Liver (tissue), 9 donors: ENCODE results near the gene GARIN5B. TPM values are rescaled to one million over a fixed set of nuclear protein-coding genes. Genes with fewer than 3 reads are reported as not detected.

Experiments
- DNase-seq: peaks from one replicate; pipeline ENCODE4 v3.0.0-alpha.2; 2017; ENCODE audit warnings: low spot score
- H3K27ac ChIP-seq, 2 donors: one replicate each; pipeline ENCODE4 v1.7.0; 2013; ENCODE audit warnings: inconsistent platforms in 2 of 2, low read length in 2 of 2, control low read depth in 1 of 2, low read depth in 1 of 2, mild to moderate bottlenecking in 1 of 2
- H3K27me3 ChIP-seq, 4 donors: one replicate each; pipeline versions ENCODE4 v1.6.1 to v1.7.0; 2013; ENCODE audit warnings: low read length in 3 of 4, inconsistent platforms in 1 of 4, mild to moderate bottlenecking in 1 of 4, moderate library complexity in 1 of 4; ENCODE audit not compliant: control insufficient read depth in 4 of 4, insufficient read depth in 4 of 4
- H3K36me3 ChIP-seq, 4 donors: one replicate each; pipeline versions ENCODE4 v1.6.1 to v1.7.0; 2013; ENCODE audit warnings: low read length in 3 of 4, mild to moderate bottlenecking in 3 of 4, low read depth in 1 of 4, moderate library complexity in 1 of 4; ENCODE audit not compliant: control insufficient read depth in 4 of 4, insufficient read depth in 3 of 4
- H3K4me1 ChIP-seq, 4 donors: one replicate each; pipeline versions ENCODE4 v1.6.1 to v1.7.0; 2013; ENCODE audit warnings: low read length in 3 of 4, mild to moderate bottlenecking in 3 of 4, moderate library complexity in 1 of 4; ENCODE audit not compliant: control insufficient read depth in 4 of 4, insufficient read depth in 4 of 4
- H3K4me3 ChIP-seq, 3 donors: one replicate each; pipeline versions ENCODE4 v1.6.1 to v1.7.0; 2013; ENCODE audit warnings: low read length in 3 of 3, control low read depth in 1 of 3, low read depth in 1 of 3, mild to moderate bottlenecking in 1 of 3
- H3K9ac ChIP-seq, 2 donors: one replicate each; pipeline ENCODE4 v1.7.0; 2013; ENCODE audit warnings: low read length in 2 of 2, mild to moderate bottlenecking in 2 of 2, moderate library complexity in 2 of 2, control low read depth in 1 of 2, low read depth in 1 of 2
- H3K9me3 ChIP-seq, 4 donors: one replicate each; pipeline versions ENCODE4 v1.6.1 to v1.7.0; 2013; ENCODE audit warnings: low read length in 3 of 4; ENCODE audit not compliant: control insufficient read depth in 4 of 4
- ATF3 ChIP-seq: IDR thresholded peaks from 2 replicates; pipeline ENCODE4 v1.6.1; 2016; ENCODE audit warnings: antibody characterized with exemption
- CTCF ChIP-seq: fragments of 150-350 bp; IDR thresholded peaks from 2 replicates; pipeline ENCODE4 v1.5.1; 2017; ENCODE audit warnings: improper control_type of control experiment, low read depth, low read length; ENCODE audit not compliant: missing input control
- FOXA1 ChIP-seq: IDR thresholded peaks from 2 replicates; pipeline ENCODE4 v1.6.1; 2016; ENCODE audit warnings: antibody characterized with exemption
- GABPA ChIP-seq, 2 donors: IDR thresholded peaks in 1 of 2; conservative IDR thresholded peaks in 1 of 2; 2 replicates each; pipeline ENCODE4 v1.6.1; 2016; ENCODE audit warnings: antibody characterized with exemption in 2 of 2, mild to moderate bottlenecking in 1 of 2, moderate library complexity in 1 of 2
- JUND ChIP-seq, 2 donors: IDR thresholded peaks; 2 replicates each; pipeline ENCODE4 v1.6.1; 2016; ENCODE audit warnings: antibody characterized with exemption in 2 of 2
- NR2F2 ChIP-seq: IDR thresholded peaks from 2 replicates; pipeline ENCODE4 v1.6.1; 2016; ENCODE audit warnings: antibody characterized with exemption
- RAD21 ChIP-seq, 2 donors: IDR thresholded peaks; 2 replicates each; pipeline ENCODE4 v1.6.1; 2016; ENCODE audit warnings: antibody characterized with exemption in 2 of 2, mild to moderate bottlenecking in 2 of 2
- REST ChIP-seq: IDR thresholded peaks from 2 replicates; pipeline ENCODE4 v1.6.1; 2016; ENCODE audit warnings: antibody characterized with exemption, mild to moderate bottlenecking
- RXRA ChIP-seq, 2 donors: IDR thresholded peaks; 2 replicates each; pipeline ENCODE4 v1.6.1; 2017 to 2018; ENCODE audit warnings: antibody characterized with exemption in 2 of 2, mild to moderate bottlenecking in 1 of 2
- SP1 ChIP-seq: IDR thresholded peaks from 2 replicates; pipeline ENCODE4 v1.6.1; 2018; ENCODE audit warnings: antibody characterized with exemption, mild to moderate bottlenecking
- TAF1 ChIP-seq: conservative IDR thresholded peaks from 2 replicates; pipeline ENCODE4 v1.6.1; 2016; ENCODE audit warnings: antibody characterized with exemption, mild to moderate bottlenecking
- YY1 ChIP-seq: IDR thresholded peaks from 2 replicates; pipeline ENCODE4 v1.6.1; 2016; ENCODE audit warnings: antibody characterized with exemption, mild to moderate bottlenecking
- ZBTB33 ChIP-seq: IDR thresholded peaks from 2 replicates; pipeline ENCODE4 v1.6.1; 2016; ENCODE audit warnings: antibody characterized with exemption
- WGBS: extraction: QIAGEN DNeasy Blood & Tissue Kit; methylation state at CpG from one replicate; pipeline ENCODE4 v1.1.7; 2013; 5-methylcytosine and 5-hydroxymethylcytosine counted together
- polyA plus RNA-seq, 2 donors: library from polyadenylated mRNA; stranded (reverse) in 1 of 2; unstranded in 1 of 2; fragments of 200-250 nt in 1 of 2; fragments of >200 nt in 1 of 2; fragmentation: Nextera tagmentation in 1 of 2; extraction: Ambion mirVana in 1 of 2; gene quantifications; one replicate each; pipeline versions ENCODE4 v1.2.1 to v1.2.3, GENCODE V29; 2013 to 2015
- total RNA-seq, 2 donors: library from RNA; depleted of rRNA; stranded (reverse); fragments of >200 nt; gene quantifications; one replicate each; pipeline ENCODE4 v1.2.3, GENCODE V29; 2014
- donor health status: healthy.
- donor health status: healthy.
- donor health status: healthy.
- donor health status: healthy.
- donor health status: healthy.

GARIN5B gene
- total and polyA plus RNA-seq, 4 donors, result not detected

DNA sequence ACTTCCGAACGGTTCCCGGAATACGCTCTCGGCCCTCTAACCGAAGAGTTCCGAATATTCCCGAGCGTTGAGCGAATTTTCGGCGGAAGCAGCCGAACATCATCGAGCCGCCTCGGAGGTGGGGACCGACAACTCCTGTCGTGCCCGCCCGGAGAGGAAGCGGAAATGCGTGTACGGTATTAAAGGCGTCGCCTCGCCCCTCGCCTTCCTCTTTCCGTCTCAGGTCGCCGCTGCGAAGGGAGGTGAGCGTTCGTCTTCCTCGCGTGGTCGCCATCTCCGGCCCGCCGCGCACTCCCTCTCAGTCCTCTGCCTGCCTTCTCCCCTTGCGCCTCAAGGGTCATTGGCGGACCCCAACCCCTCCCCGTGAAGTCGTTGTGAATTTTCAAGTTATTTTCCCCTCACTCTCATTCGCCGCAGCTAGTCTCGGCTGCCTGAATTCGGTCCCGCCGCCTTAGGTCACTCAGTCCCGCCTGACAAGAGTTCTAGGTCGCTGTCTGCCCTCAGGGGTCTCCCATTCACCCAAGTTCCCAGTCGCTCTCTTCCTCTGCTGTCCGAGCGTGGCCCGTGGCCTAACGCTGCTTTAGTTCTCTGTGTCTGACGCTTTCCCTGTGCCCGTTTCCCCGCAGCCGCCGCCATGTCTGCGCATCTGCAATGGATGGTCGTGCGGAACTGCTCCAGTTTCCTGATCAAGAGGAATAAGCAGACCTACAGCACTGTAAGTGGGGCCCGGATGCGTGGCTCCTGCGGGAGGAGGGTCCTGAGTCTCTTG is 22.8 kb upstream of the GARIN5B start, which contains the start of gene RPL28:
Gene RPL28 (plus strand): TSS at position 209 of the 769 bp plus-strand sequence. CDS start 426 bp downstream, at position 635.
- DNase-seq, result peak; percentile 98
- WGBS, result under 1% methylated on average over 68 of the region's 68 CpGs
- peaks cover 16 to 39% (median 30%) of the 10 kb centered on the region in 4 donors for H3K4me1 ChIP-seq
- TF ChIP-seq FOXA1, result no peak
- peak; percentile 82 to 92 for TF ChIP-seq GABPA (IDR thresholded peaks at IDR 0.05 in 1 of 2, conservative IDR thresholded peaks at IDR 0.05 in 1 of 2)
- peak; percentile 24 for TF ChIP-seq YY1
- TF ChIP-seq JUND (IDR thresholded peaks at IDR 0.05), result no peak
- peak in 1 of 2 donors; percentile 15 for TF ChIP-seq RXRA (IDR thresholded peaks at IDR 0.05)
- TF ChIP-seq TAF1, result peak; percentile 100
- no peak for TF ChIP-seq CTCF
- peak; percentile 97 for TF ChIP-seq ZBTB33
- TF ChIP-seq RAD21 (IDR thresholded peaks at IDR 0.05), result peak in 1 of 2 donors; percentile 26
- peak; percentile 94 for TF ChIP-seq REST
- TF ChIP-seq SP1, result peak; percentile 41
- peak; percentile 5 for TF ChIP-seq NR2F2
- TF ChIP-seq ATF3, result no peak
- peak within 1 kb of the TSS; percentile 73 to 90 for H3K9ac ChIP-seq
- H3K9me3 ChIP-seq, result no peaks in the 10 kb centered on the region
- H3K36me3 ChIP-seq, result peaks cover 10 to 28% (median 18%) of the 10 kb centered on the region in 4 donors
- H3K4me3 ChIP-seq, result peak within 1 kb of the TSS; percentile 71 to 94 (median 92)
- no peaks in the 10 kb centered on the region for H3K27me3 ChIP-seq
- H3K27ac ChIP-seq, result peak within 1 kb of the TSS; percentile 75 to 94
